HG03066 (cell line): ENCODE data around the gene NKX2-3.

ENCODE experiments used
- ATAC-seq: cut with Tn5 transposase; IDR thresholded peaks from one replicate; pipeline ENCODE4 v1.9.1; 2021; ENCODE audit warnings: low read depth; ENCODE audit not compliant: unreplicated experiment

The NKX2-3 gene

DNA sequence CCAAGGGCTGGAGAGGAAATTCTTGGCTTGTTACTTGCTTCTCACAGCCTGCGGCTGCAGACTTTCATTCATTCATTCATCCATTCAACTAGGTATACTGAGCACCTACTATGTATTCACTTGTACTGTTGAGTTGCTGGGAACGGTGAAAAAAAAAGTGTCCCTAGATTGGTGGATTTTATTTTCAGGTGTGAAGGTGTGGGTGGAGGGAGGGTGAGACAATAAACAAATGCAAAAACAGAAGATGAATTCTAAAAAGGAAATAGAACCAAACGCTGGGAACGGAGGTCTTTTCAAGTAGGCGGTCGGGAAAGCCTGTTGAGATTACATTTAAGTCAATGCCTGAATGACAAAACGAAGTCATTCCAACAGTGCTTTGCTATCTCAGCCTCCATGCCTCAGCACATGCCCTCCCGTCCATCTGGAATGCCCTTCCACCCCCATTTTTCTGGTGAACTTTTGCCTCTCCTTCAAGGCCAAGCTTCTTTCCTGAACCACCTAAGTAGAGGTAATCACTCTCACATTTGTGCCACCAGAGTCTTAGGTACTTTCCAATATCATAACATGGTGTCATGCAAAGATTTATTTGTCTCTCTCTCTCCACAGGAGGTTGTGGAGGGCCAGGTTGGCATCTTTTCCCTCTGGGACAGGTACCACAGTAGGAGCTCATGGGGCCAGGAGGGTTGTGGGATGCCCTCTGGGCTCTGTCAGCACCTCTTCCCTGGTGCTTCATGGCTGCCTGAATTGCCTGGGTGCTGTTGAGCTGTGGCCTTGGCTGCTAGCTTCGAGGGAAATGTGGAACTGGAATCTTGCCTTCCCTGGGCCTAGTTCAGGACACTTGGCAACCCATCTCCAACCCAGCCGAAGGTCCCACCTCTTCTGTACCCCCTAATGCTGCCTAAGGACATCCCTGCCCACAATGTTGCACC is 5.5 kb downstream of the NKX2-3 start:
- ATAC-seq = no peak

DNA sequence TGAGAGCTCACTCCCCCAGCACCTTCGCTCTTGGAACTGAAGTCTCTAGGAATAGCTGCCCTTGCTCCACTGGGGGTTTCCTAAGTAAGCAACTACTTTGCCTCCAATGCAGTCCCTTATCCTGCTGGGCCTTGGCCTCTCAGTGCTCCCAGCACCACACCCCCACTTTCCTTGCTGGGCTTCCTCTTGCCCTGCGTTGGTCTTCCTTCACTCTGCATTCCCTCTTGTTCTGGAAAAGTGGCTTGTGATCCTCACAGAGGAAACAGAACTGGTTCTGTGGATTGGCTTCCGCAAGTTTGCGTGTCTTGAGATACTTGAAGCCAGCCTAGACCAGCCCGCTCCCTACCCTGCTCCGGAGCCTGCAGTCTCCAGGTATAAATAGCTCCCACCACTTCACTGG is 6.4 kb downstream of the NKX2-3 start:
- ATAC-seq = no peak

DNA sequence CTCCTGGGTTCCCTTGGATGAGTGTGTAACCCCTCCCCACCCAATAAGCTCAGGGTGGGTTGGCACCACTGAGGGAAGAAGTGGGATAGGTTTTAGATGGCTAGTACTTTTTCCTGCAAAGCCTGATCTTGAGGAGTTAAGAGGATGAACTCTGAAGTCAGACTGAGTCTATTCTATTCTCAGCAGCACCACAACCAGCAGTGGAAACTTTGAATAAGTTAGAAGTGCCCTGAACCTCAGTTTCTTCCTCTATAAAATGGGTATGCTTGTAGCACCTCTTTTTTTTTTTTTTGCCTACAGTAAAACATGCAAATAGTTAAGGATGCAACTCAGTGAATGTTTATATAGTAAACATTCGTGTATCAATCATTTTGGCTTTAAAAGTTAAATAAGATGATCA is 7.1 kb downstream of the NKX2-3 start:
- no peak for ATAC-seq

DNA sequence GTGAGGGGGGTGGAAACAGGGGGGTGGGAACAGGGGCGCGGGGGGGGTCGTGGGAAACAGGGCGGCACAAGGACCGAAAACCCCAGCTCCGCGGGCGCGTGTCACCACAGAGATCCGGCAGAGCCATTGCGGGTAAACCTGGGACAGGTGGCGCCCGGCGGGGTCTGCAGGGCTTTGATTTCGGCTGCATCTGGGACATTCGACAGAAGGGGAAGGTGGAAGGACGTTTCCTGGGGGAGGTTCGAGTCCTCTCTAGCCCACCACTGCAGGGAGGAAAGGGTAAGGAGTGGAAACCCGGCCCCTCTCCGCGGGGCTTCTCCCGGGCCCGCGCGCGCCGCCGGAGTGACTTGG is 7.5 kb downstream of the NKX2-3 start:
- no peak for ATAC-seq

DNA sequence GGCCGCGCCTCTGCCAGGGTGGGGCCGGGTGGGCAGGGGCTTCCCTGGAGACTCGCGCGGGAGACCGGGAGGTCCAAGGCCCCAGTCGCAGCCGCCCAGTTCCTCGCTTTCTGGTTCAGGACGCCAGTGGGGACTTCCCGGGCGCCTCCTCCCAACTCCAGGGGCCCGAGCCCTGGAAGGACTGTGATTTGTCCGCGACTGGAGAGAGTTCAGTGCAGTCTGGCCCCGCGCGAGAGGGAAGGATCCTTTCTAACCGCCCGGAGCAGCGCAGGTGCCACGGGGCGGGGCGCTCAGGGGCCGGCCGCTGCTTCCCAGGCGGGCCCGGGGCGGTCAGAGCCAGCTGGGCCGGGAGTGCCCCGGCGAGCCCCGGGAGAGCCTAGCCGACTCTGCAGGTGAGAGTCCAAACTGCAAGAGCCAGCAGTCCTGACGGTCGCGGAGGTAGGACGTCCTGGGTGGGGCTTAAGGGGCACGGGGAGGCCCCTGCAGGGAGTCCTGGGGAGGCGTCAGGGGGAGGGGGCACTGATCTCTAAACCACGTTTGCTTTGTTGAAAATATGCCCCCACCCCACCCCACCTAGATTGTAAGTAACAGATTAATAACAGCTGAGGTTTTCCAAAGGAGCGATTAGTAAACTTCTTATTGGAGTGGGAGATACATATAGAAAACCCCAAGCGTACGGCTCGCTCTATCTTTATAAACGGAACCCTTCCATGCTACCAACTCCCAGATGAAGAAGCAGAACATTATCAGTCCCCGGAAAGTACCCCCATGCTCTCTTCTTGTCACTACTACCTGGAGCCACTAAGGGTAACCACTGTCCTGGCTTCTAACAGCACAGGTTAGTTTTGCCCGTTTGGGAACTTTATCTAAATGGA is 8.2 kb downstream of the NKX2-3 start:
- ATAC-seq = no peak

DNA sequence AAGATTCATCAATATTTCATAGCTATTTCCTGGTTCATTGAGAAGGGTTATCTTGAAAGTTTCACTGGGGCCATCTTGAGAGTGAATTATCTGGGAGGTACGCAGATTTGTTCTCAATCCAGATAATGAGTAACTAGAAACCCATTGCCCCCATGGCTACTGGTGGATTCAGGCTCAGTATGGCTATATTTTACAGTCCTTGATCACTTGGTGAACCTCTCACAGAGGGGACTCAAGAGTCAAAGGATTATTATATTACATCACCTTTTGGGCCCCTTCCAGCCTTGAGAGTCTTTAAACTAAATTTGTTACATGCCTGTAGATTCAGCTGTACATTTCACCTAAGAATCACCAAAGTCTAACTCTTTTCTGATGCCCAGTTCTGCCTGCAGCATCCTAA is 11.6 kb downstream of the NKX2-3 start:
- no peak for ATAC-seq

DNA sequence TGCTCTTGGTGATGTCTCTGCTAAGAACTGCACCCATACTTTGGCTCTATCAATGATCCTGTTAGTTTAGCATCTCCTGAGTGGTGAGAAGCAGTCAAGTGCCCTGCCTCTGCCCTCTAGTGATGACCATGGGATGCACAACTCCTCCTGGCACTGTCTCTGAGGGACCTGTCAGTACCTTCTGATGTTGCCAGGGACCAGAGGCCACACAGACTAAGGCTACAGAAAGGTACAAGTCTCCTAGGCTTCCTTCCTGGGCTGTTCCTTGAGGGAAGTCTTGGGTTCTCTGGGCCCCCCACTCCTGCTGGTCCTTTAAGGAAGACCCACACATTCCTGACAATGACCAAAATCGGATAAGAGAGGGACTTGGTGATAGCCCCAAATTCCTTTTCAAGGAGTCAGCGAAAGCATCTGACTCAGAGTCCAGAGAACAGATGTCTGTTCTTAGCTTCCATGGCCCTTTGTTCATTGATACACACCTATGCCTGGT is 15.3 kb downstream of the NKX2-3 start:
- no peak for ATAC-seq

DNA sequence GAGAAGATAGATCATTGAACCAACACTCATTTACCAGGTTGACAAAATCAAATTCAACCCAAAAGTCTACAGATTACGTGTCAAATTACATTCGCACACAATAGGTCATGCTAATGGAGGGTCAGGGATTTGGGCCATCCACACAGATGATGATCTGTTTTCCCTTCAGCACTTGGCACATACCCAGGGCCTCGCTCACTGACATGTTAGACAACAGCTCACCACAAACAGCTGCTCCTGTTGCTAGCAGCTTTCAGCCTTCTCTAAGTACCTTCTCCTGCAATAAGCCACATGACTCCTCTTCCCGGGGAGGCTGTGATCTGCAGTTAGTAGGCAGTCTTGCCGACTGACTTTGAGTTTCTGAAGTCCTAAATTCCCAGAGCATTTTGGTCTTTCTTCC is 18.4 kb downstream of the NKX2-3 start:
- ATAC-seq = no peak

DNA sequence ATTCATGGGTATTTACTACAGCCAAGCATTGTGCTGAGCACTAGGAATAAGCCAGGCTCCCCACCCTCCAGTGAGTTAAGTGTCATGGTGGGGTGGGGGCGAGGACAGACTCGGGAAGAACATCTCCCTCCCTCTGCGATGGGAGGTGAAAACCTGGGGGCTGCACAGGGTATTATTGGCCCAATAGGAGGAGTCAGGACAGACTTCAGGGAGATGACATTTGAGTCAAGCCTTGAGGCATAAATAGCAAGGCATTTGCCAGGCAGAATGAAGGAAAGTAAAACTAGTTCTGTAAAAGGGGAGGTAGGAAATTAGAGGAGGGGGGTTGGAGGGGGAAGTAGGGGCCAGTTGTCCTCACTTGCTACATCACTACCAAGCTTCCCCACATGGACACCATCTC is 18.9 kb downstream of the NKX2-3 start:
- no peak for ATAC-seq

DNA sequence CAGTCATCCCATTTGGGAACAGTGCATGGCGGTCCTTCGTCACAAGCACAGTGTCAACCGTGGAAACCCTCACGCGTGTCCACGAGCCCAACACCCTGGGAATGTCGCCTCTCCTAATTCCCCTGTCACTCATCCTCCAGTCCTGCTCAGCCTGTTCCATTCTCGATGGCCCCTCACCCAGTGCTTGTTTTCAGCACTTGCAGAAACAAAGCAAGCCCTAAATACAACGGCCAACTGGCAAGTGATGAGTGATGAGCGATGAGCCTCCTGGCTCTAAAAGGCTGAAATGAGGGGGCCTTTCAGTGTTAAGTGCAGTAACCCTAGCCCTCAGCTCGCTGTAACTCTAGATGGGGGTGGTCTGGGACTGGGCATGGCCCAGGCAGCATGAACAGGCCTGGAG is 22.6 kb downstream of the NKX2-3 start:
- ATAC-seq = no peak

DNA sequence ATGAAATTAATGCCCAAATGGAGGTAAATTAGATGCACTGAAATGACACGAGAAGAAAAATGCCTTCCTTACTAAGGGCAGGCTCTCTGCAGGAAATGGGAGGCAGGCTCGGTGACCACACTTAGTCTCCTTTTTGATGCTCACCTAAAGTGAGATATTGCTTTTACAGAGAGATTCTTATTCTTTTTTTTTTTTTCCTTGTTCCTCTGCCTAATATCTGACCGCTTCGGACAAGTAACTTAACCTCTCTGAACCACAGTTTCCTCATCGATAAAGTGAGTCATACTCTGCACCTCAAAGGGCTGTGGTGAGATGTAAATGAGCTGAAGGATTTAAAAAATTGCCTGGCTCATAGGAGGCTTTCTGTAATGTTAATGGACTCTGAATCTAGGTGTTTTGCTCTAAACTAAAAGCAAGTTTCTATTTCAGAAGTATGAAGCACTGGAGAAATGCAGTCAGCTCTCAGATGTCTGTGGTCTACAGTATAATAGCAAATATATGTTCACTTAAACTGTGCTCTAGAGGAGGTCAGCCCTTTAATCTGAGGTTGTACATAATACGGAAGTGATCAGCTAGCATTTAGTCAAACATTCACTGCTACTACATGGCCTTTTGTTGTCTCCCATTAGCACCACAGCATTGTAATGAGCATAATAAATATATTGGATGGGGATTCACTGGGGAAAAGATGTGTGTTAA is 23.2 kb downstream of the NKX2-3 start:
- ATAC-seq = peak; percentile 87

DNA sequence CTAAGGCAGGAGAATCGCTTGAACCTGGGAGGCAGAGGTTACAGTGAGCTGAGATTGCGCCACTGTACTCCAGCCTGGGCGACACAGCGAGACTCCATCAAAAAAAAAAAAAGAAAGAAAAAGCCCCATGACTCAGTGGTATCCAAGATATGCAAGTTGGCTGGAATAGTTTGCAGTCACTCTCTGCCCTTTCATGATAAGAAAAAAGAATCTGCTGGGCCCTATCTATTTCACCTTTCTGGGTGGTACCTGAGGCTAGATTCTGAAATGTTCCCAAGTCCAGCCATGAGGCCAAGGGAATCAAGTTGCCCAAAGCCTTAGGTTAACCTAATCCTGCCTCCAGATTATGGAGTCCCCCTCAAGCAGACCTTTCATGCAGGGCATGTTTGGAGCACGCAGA is 24.3 kb downstream of the NKX2-3 start:
- ATAC-seq = no peak

DNA sequence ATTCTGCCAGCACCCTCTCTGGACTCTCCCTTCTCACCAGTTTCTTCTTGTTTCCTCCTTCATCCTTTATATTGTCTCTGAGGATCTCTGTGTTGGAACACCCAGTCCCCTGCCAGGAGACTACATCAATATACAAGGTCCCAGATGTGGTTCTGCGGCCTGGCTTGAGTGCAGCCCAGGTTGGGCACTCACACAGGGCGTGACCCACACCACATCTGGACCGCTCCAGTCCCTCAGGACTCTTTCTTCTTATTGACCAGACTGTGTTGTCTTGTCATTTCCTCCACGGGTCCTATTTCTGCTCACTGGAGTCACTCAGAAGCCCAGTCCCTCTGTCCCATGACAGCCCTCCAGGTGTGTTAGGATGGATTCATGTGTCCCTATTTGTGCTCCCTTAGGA is 26.0 kb downstream of the NKX2-3 start:
- ATAC-seq = no peak

DNA sequence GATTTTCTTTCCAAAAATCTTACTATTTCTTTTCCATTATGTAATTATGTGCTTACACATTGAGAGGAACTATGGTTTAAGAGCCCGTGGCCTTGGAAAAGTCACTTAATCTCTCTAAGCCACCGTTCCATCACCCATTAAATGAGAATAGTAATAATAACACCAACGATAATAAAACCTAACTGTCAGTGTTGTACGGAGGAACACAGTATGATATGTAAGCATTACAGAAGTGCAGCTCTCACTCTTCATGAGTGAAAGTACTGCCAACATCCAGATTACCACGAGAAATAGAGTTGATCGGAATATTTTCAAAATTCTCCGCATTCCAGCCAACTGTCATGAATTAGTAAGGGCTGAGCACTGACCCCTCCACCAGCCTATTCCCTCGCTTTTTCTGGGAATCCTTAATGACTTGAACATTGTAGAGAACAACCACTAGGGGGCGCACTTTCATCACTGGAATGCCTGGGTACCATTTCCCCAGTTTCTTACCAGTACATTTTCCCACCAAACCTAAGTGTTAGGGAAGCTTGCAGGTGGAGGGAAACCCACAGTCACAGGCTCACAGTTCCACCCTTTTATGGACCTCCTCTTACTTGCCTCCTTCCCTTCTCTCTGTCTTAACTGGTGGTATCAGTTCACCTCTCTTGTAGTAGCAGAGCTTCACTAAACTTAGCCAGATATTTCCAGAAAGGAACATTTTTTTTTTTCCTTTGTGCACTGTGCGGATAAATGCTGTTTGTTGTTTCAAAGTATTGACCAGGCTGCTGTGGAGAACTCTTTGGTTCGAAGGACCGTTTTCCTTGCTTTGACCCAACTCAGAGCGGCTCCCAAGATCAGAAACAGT is 27.8 kb downstream of the NKX2-3 start:
- ATAC-seq = no peak

DNA sequence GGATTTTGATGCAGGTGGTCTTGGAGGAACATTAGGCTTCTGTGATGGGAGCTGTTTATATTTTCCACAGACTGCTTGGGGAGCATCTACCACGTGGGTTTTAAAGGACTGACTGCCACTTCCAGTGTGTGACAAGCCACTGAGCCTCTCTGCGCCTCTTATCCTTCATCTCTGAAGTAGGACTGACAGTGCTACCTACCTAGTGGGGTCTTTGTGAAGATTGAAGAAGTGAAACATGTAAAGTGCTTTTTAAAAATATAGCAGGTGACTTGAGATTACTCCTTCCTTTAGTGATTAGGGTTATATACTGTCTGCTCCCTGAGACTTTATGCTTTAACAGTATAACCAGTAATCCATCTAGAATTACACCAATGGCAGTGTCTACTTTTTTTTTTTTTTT is 29.9 kb downstream of the NKX2-3 start:
- no peak for ATAC-seq

DNA sequence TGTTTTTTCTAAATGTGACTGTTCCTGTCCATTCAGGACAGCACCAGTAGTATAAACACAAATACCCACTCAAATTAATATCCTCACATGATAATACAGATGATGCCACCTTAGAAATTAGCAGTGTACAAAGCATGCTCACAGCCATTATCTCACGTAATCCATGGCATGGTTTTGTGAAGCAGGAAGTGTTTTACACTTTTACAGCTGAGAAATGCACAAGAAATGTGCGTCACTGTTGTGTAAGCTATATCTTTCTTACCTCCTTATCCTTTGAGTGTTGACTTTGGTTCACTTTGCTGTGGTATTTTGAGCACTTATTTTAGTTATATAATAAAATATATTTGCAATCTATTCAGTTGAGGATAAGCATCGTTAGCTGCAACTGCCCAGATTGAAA is 31.6 kb downstream of the NKX2-3 start:
- ATAC-seq = no peak

DNA sequence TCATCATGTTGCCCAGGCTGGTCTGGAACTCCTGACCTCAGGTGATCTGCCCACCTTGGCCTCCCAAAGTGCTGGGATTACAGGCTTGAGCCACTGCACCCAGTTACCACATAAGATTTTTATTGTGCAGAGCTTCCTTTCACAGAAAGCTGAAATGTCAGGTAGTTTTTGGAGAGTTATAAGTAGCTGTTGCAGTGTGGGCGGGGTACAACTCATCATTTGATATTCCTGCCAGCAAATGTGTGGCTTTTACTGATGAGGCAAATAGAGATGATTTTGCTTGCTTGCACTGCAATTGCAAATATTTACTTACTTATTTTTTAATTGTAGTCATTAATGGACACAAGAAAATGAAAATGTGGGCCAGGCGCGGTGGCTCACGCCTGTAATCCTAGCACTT is 32.4 kb downstream of the NKX2-3 start:
- ATAC-seq = no peak

DNA sequence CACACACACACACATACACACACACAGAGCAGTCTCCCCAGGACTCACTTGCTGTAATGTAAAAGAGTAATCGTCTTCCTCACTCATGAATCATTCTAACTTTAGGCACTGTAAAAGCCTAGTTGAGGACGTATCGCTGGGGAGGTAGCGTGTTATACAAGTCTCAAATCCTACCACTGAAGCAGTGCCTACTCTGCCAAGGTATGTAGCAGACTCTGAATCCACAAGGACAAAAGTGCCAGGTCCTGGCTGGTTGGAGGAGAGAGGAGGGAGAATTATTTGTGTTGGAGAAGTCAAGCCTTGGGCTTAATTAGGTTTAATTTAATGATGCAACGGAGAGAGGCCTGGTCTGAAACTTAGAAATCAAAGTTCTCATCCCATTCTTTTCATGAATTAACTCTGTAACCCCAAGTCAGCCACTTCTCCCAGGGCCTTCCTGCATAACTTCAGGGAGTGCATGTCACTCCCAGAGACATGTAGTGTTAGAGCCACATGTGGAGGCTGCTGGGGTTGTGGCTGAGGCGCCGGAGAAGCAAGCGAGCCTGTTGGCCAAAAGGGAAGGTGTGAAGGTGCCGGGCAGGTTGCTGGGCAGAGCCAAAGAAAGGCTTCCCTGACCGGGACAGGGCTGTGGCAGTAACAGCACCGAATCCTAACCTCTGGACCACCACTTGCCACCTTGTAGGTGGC is 36.7 kb downstream of the NKX2-3 start:
- no peak for ATAC-seq

DNA sequence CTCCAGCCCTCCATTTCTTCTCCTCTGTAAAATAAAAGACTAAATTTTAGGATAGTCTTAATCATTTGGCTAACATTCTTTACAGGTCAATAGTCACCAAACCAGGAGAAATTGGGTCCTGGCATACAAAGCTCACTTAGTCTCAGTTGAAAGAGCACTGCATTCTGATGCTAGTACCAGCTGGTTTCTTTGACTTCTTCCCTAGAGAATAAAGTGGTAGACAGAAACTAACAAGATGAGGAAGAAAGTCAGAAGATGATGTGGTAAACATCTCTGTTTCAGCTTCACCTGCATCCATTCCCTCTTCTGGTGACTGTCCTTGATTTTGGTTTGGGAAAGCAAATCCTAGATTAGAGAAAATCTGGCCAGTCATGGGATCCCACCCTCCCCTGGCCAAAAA is 37.2 kb downstream of the NKX2-3 start:
- no peak for ATAC-seq

DNA sequence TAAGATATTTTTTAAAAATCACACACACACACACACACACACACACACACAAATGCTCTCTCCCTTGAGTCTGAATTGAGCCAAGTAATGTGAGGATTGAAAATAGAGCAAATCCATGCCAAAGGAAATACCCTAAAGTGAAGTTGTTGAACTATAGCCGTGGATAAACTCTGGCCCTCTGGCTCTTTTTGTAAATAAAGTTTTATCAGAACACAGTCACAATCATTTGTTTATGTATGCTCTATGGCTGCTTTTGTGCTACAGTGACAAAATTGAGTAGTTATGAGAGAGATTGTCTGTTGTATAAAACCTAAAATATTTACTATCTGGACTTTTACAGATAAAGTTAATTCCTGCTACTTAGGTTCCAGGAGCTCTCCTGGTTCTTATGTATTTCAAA is 39.1 kb downstream of the NKX2-3 start:
- ATAC-seq = no peak
